Muscle layer of duodenum (tissue), 2 donors: ENCODE measurements around the gene RAB31.

Experiments used
- H3K27ac ChIP-seq: one replicate; pipeline ENCODE4 v1.7.0; 2013; ENCODE audit warnings: mild to moderate bottlenecking, low read length
- H3K27me3 ChIP-seq: one replicate; pipeline ENCODE4 v1.7.0; 2013; ENCODE audit warnings: low read depth, mild to moderate bottlenecking, control low read depth, low read length
- H3K36me3 ChIP-seq, 2 donors: one replicate each; pipeline ENCODE4 v1.7.0; 2013; ENCODE audit warnings: low read length in 2 of 2, control low read depth in 1 of 2, mild to moderate bottlenecking in 1 of 2; ENCODE audit not compliant: insufficient read depth in 2 of 2, control insufficient read depth in 1 of 2
- H3K4me1 ChIP-seq, 2 donors: one replicate each; pipeline ENCODE4 v1.7.0; 2013; ENCODE audit warnings: low read length in 2 of 2, mild to moderate bottlenecking in 2 of 2, control low read depth in 1 of 2, moderate library complexity in 1 of 2; ENCODE audit not compliant: insufficient read depth in 2 of 2, control insufficient read depth in 1 of 2
- H3K4me3 ChIP-seq, 2 donors: one replicate each; pipeline ENCODE4 v1.7.0; 2013; ENCODE audit warnings: low read length in 2 of 2, low read depth in 1 of 2, mild to moderate bottlenecking in 1 of 2
- H3K9me3 ChIP-seq, 2 donors: one replicate each; pipeline ENCODE4 v1.7.0; 2013; ENCODE audit warnings: low read length in 2 of 2, control low read depth in 1 of 2, mild to moderate bottlenecking in 1 of 2; ENCODE audit not compliant: control insufficient read depth in 1 of 2
- donor health status: healthy.

RAB31 gene

DNA sequence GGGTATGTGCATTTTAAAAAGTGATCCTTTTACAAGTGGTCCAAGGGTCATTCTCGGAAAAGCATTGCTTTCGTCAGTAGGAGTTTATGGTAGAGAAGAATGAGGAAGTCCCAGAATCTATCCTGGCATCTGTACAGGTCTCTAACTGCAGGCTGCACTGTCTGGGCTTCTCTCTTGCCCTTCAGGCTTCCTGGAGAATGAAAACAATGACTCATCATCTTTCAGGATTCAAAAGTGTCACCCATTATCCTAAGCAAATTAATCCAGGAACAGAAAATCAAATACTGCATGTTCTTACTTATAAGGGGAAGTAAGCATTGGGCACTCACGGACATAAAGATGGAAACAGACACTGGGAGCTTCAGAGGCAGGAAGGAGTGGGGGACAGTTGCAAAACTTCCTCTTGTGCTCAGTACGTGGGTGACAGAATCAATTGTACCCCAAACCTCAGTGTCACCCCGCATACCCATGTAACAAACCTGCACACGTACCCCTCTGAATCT is 117.5 kb downstream of the RAB31 start:
- Histone ChIP-seq H3K27ac (peak overlapping the region; percentile 85), H3K9me3 (no peaks in the 10 kb centered on the region), H3K4me3 (no peak overlapping the region), H3K27me3 (no peaks in the 10 kb centered on the region), H3K36me3 (no peaks in the 10 kb centered on the region), H3K4me1 (peaks cover 15 to 26% of the 10 kb centered on the region in 2 donors)

DNA sequence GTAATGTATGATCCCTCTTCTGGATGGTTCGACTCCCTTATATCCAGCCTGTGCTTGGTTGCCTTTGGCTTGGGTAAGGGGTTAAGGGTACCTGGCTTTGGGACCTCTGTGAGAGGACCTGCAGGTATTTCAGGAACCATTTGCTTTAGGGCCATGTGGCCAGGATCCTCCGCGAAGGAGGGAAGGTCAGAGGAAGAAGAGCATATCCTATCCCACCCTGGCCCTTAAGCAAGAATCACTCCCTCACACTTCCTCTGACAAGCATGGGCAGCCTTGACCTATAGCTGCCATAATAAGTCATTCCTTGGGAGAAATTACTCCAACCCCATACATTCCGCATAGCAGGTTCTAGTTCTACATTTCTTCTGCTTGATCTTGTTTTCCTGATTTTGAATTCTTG is 118.6 kb downstream of the RAB31 start:
- no peaks in the 10 kb centered on the region for H3K27me3 ChIP-seq
- peak overlapping the region; percentile 77 for H3K27ac ChIP-seq
- H3K4me3 ChIP-seq: no peak overlapping the region
- no peaks in the 10 kb centered on the region for H3K36me3 ChIP-seq
- H3K9me3 ChIP-seq: no peaks in the 10 kb centered on the region
- H3K4me1 ChIP-seq: peaks cover 15 to 26% of the 10 kb centered on the region in 2 donors

DNA sequence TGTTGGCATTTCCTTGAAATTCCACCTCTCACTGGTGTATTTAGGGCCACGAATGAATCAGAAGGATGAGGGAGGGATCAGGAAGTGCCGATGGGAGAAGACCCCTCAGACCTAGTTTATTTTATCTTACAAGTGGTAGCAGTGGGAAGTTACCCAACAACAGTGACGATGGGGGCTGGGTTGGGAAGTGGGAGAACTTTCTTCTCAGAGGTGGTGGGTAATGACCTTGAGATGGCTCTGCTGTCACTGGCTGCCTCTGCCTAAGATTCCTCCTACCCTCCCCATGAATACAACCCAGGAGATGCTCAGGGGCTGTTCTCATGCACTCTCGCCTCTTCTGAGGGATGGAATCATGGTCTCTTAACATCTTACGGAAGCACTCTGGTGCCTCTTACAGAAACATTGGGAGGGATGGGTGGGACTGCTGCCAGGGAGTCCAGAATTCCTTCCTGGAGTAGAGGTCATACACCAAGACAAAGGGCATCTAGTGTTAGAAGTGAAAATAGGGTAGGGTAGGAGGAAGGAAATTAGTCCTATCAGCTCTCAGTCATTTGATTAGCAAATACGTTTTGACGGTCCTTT is 119.2 kb downstream of the RAB31 start:
- Histone ChIP-seq H3K36me3 (peaks cover 3 to 5% of the 10 kb centered on the region in 2 donors), H3K27me3 (no peaks in the 10 kb centered on the region), H3K27ac (peak overlapping the region; percentile 77), H3K9me3 (no peaks in the 10 kb centered on the region), H3K4me1 (peaks cover 15 to 26% of the 10 kb centered on the region in 2 donors), H3K4me3 (no peak overlapping the region)

DNA sequence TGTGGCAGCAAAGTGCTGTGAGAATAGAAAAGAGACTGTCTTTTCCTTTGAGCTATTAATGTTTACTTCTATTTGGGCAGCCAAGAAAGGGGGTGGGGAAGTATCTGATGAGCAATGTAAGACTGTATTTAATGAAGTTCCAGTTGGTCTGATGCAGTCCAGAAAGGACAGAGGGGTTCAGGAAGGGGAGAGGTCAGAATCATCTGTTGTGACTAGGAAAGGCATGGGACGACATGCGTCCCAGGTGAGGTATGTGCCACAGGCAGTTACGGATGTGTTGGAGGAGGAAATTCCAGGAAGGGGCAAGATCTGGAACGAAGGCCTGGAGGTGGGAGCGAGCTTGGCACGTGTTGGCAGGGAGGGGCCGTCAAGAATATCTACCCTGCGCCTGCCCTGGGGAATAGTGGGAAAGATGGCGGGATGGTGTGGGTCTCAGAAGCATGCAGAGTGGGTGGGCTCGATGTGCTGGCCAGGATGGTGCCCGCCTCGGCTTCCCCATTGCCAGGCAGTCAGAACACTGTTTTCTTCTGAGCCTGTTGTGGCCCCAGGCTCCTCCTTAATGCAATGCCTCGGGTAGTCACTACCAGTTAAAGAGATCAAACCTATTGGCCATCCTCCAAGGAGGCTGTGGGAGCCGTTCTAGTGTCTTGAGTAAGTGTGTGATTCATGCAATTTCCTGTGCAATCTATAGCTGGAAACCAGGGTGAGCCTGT is 119.8 kb downstream of the RAB31 start:
- H3K27ac ChIP-seq: peak overlapping the region; percentile 77
- no peaks in the 10 kb centered on the region for H3K27me3 ChIP-seq
- no peaks in the 10 kb centered on the region for H3K9me3 ChIP-seq
- peaks cover 15 to 26% of the 10 kb centered on the region in 2 donors for H3K4me1 ChIP-seq
- peak overlapping the region; percentile 7 to 22 for H3K4me3 ChIP-seq
- H3K36me3 ChIP-seq: peaks cover 6 to 8% of the 10 kb centered on the region in 2 donors

DNA sequence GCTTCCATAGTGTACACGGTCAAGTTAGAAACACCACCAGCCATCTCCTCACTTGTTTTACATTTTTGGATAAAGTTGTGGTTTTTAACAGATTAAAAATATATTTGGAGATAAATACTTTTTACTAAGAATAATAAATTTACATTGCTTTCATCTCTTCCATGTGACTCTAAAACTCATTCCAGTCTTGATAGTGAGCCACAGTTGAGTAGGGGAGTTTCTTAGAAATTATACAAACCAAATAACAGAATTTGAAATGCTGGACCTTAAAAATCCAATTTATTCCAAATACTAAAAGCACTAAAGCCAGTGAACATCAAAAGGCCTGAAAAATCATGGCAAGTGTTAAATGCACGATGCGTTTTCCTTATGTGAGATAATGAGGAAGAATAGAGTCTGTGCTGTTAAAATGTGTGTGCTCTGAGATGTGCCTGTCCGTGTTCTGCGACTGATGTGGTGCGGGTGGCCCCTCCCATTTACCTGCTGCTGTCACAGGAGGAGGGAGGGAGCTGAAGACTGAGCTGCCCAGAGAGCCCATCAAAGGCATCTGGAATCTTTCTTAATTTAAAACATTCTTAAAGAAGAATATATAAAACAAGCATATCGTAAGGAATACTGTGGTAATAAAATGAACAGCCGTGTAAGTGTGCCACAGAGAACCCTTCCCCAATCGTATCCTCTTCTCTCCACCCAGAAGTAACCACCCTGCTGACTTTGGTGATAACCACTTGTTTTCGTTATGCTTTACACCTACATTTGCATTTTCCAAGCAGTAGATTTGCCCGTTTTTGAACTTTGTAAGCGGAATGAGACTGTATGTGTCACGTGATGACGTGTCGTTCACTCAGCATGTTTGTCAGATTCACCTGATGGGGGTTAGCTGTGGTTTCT is 120.7 kb downstream of the RAB31 start:
- no peaks in the 10 kb centered on the region for H3K27me3 ChIP-seq
- no peak overlapping the region for H3K27ac ChIP-seq
- no peaks in the 10 kb centered on the region for H3K9me3 ChIP-seq
- H3K4me1 ChIP-seq: peaks cover 15 to 25% of the 10 kb centered on the region in 2 donors
- H3K36me3 ChIP-seq: peaks cover 6 to 8% of the 10 kb centered on the region in 2 donors
- H3K4me3 ChIP-seq: no peak overlapping the region

DNA sequence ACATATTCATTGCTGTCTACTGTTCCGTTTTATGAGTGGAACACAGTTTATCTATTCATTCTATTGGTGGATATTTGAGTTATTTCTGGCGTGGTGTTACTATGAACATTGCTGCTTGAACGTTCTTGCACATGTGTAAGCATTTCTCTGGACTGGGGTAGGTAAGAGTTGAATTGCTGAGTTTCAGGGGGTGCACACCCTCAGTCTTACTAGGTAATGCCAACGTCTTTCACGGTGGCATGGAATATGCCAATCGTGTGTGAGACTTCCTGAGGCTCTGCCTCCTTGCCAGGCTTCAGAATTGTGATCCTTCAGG is 121.3 kb downstream of the RAB31 start:
- H3K4me1 ChIP-seq: peaks cover 14 to 21% of the 10 kb centered on the region in 2 donors
- H3K27ac ChIP-seq: no peak overlapping the region
- peaks cover 6 to 8% of the 10 kb centered on the region in 2 donors for H3K36me3 ChIP-seq
- H3K4me3 ChIP-seq: no peak overlapping the region
- no peaks in the 10 kb centered on the region for H3K27me3 ChIP-seq
- H3K9me3 ChIP-seq: no peaks in the 10 kb centered on the region

DNA sequence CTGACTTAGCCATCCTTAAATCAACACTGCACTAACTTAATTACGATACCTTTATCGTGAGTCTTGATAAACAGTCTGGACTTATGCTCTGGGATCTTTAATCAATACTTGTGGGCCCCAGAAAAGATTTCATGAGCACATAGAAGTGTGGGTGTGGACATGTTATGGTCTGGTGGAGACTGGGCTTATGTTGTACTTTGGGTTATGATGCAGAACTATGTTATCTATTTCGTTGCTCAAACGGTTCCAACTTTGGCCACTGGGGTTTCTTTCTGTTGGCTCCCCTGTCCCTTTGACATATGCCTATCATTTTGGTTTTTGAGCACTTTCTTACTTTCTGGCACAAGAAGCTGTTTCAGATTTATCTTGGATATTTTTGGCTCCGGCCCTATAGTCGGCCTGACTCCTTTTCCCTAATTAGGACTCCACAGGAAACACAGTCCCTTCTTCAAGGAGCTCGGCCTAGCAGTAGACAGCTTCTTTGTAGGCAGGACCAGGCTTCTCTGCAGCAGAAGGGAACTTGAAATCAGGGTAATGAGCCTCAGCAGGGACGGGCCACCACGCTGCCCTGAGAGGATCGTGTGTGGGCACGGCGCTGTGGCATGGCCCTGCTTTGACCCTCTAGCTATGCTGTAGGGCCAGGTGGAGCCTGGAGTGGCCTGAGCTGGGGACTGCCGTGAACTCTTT is 123.1 kb downstream of the RAB31 start:
- Histone ChIP-seq H3K27me3 (no peaks in the 10 kb centered on the region), H3K27ac (no peak overlapping the region), H3K9me3 (no peaks in the 10 kb centered on the region), H3K4me1 (peaks cover 5 to 13% of the 10 kb centered on the region in 2 donors), H3K4me3 (no peak overlapping the region), H3K36me3 (peaks cover 6 to 8% of the 10 kb centered on the region in 2 donors)

DNA sequence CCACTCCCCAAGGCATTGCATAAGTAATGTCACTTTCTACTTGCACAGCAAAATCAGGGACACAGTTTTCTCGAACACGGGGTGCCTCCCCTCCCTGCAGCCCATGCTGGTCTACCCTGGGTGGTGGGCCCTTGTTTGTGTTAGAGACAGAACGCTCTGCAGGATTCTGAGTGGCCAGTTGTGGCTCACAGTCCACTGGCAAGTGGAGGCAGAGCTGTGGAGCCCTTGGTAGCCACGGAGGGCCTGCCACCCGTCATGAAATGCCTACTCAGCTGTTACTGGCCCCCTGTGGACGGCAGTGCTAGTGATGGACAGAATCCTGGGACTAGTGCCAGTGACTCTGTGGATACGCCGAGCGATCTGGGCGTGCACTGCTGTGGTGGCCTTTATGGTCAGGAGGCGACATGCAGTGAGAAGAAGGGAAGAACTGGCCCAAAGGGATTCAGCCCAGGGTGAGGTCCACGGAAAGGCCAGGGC is 123.7 kb downstream of the RAB31 start:
- H3K4me3 ChIP-seq: no peak overlapping the region
- H3K4me1 ChIP-seq: peaks cover 5 to 13% of the 10 kb centered on the region in 2 donors
- no peaks in the 10 kb centered on the region for H3K9me3 ChIP-seq
- no peak overlapping the region for H3K27ac ChIP-seq
- H3K27me3 ChIP-seq: no peaks in the 10 kb centered on the region
- peaks cover 6 to 8% of the 10 kb centered on the region in 2 donors for H3K36me3 ChIP-seq

DNA sequence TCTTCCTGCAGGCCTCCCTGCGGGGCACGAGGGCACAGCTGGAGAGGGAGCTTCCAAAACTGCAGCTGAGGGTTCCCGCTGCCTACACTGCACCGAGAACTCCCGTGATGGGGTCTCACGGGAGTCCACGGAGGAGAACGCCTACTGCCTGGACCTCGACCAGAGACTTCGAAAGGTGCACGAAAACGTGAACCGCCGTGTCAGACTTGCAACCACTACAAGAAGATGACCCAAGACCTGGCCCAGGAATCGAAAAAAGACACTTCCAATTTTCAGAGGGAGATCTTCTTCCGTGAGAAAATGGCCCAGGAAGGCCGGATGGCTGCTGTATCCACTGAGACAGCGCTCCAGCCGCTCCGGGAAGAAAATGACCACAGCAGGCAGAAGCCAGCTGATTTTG is 124.8 kb downstream of the RAB31 start:
- no peaks in the 10 kb centered on the region for H3K27me3 ChIP-seq
- H3K4me1 ChIP-seq: peaks cover 2 to 3% of the 10 kb centered on the region in 2 donors
- peaks cover 6 to 8% of the 10 kb centered on the region in 2 donors for H3K36me3 ChIP-seq
- H3K27ac ChIP-seq: no peak overlapping the region
- no peaks in the 10 kb centered on the region for H3K9me3 ChIP-seq
- no peak overlapping the region for H3K4me3 ChIP-seq

DNA sequence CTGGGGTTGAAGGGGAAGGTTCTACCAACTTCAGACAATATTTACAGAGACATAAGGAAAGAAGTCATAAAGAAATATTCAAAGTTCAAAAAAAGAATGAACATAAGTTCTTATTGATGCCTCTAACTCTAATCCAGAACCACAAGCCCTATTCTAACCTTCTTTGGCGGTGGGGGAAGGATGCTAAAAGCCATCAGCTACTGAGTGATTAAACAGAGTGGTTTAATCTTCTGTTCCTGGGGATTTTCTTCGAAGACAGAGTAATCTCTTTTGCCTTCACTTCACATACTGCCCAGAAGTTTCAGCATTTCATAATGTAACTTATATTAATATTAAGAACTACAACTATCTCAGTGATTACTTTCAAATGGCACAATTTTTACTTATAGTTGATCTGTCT is 126.5 kb downstream of the RAB31 start:
- Histone ChIP-seq H3K27ac (no peak overlapping the region), H3K4me3 (no peak overlapping the region), H3K4me1 (peaks cover 0 to 11% of the 10 kb centered on the region in 2 donors), H3K27me3 (no peaks in the 10 kb centered on the region), H3K9me3 (no peaks in the 10 kb centered on the region), H3K36me3 (peaks cover 6 to 8% of the 10 kb centered on the region in 2 donors)
